Cardiac fibroblast (primary cell): ENCODE results near the gene RAE1.
A peak's percentile ranks its signal among the peaks of the same experiment; 100 is the strongest.

ENCODE experiments used
- DNase-seq, 2 donors: peaks; one replicate each; pipeline versions ENCODE4 v3.0.0 to v3.0.0-alpha.2; 2010; ENCODE audit warnings: low read depth in 2 of 2
- H3K4me3 ChIP-seq, 2 donors: replicated peaks in 1 of 2; 1 replicate in 1 of 2; 2 replicates in 1 of 2; pipeline ENCODE4 v1.5.1; 2011; ENCODE audit warnings: low read depth in 2 of 2, low read length in 2 of 2, mild to moderate bottlenecking in 2 of 2, moderate library complexity in 1 of 2
- TF ChIP-seq, protein P1 (sequence below): IDR thresholded peaks from one replicate; pipeline ENCODE4 v1.5.1; 2011; ENCODE audit warnings: low read depth, mild to moderate bottlenecking, low read length, inconsistent platforms

RAE1 gene

DNA sequence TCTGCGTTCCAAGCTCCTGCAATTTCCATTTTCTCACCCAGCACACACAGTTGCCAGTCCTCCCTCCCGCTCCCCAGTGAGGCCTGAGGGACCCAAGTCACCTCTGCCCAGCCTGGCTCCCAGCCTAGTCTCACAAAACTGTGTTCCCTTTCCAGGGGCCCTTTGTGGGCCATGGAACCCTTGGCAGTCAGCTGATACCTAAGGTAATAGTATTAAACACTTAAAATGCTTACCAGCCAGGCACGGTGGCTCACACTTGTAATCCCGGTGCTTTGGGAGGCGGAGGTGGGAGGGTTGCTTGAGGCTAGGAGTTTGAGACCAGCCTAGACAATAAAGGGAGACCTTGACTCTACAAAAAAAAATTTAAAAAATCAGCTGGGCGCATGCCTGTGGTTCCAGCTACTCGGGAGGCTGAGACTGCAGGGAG lies 36.9 kb downstream of the RAE1 start:
- TF ChIP-seq, protein P1, sequence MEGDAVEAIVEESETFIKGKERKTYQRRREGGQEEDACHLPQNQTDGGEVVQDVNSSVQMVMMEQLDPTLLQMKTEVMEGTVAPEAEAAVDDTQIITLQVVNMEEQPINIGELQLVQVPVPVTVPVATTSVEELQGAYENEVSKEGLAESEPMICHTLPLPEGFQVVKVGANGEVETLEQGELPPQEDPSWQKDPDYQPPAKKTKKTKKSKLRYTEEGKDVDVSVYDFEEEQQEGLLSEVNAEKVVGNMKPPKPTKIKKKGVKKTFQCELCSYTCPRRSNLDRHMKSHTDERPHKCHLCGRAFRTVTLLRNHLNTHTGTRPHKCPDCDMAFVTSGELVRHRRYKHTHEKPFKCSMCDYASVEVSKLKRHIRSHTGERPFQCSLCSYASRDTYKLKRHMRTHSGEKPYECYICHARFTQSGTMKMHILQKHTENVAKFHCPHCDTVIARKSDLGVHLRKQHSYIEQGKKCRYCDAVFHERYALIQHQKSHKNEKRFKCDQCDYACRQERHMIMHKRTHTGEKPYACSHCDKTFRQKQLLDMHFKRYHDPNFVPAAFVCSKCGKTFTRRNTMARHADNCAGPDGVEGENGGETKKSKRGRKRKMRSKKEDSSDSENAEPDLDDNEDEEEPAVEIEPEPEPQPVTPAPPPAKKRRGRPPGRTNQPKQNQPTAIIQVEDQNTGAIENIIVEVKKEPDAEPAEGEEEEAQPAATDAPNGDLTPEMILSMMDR: no peak
- DNase-seq: no peak
- H3K4me3 ChIP-seq: no peak overlapping the region

DNA sequence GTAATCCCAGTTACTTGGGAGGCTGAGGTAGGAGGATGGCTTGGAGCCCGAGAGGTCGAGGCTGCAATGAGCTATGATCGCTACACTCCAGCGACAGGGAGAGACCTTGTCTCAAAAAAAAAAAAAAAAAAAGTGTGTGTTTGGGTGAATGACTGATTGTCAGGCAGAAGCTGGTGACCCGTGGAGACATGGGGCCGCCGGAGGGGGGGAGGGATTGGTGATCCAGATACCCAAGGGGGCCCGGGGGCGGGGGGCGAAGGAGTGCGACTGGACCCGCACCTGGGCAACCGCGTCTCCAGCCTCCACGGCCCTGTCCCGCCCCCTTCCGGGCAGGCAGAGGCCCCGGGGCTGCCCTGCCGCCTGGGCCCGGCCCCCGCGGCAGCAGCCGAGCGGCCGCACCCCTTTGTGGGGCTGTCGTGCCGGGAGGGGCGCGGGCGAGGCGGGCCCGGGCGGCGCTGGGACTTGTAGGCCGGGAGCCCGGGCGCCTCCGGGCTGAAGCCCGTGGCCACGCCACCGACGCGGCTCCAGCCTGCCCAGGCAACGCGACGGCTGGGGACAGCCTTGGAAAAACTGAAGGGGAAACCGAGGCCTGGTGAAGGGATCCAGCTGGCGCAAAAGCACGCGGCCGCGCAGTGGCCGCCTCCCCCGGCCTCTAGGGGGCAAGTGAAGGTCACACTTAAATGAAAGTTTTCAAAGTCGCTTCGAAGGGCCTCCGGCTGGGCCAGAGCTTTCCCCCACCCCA lies 38.1 kb downstream of the RAE1 start:
- H3K4me3 ChIP-seq: no peak overlapping the region
- DNase-seq: peak; percentile 56 to 79
- TF ChIP-seq, protein P1: peak; percentile 17

DNA sequence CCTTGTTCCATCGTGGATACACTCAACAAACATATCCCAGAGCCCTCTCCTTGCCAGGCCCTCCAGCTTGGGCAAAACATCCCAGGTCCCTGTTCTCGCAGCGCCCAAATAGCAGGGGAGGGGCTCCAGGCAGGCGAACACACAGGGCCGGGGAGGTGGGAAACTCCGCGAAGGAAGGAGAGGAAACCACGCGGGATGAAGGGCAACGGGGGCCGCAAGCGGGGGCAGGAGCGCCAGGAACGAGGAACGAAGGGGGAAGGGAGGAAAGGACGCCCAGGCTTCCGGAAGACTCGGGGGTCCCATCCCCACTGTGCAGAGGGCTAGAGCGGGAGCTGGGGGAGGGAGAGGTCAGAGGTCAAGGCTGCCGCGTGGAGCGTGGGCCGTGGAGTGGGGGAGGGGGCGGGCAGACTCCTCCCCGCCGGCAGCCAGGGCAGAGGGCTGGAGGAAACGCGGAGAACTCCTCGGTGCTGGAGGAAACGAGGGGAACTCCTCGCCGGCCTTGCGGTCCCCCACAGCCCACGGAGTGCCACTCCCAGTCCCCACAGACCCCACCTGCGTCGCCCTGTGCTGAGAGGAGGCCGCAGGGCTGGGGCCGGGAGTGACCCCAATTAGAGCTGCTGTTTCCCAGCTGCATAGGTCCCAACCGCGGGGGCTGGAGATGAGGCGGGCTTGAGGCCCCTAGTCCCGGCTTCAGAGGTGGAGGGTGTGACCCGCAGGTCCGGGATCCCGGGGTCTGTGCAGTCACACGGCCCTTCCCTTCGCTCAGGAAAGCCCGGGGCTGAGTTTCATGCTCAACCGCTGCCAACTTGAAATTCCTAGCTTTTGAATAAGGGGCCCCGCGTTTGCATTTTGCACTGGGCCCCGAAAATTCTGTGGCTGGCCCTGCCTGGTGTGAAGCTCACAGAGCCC lies 38.9 kb downstream of the RAE1 start:
- TF ChIP-seq, protein P1: no peak
- no peak for DNase-seq
- no peak overlapping the region for H3K4me3 ChIP-seq

DNA sequence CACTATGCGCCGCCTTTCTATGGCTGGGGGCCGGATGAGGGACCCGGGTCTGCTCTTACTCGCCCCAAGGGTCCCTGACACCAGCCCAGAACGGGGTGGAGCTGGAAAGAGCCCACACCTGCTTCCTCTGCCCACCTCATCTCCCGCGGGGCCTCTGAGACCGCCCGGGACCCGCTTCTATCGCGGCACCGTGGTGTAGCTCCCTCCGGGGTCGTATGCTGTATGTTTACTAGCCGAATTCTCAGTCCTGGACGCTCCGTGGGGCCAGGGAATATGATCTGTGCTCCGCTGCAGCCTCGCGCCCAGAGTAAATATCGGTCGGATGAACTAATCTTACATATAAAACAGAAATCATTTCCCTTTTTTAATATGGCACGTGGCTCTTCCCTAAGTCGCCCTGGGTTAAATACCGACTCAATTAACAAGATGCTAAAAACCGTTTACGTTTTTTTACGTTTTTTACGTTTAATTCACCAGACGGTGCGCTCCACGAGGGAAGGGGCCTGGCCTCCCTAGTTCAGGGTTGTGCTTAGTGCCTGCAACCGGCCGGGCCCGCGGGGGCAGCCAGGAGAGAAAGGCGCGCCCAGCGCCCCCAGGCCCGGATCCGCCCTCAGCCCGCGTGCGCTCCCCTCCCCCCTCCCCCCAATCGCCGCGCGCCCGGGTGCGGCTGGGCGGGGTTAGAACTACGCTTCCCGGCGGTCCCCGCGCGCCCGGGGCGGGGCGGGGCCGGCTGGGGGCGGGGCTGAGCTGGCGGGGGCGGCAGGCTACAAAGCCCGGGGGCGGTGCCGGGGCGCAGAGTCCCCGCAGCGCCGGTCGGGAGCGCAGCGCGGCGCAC lies 39.8 kb downstream of the RAE1 start, which contains the start of gene RBM38:
Gene RBM38 (plus strand): TSS at position 793 of the 835 bp plus-strand sequence. CDS start 186 bp downstream, outside the sequence.
- peak within 1 kb of the TSS; percentile 67 to 68 for H3K4me3 ChIP-seq
- TF ChIP-seq, protein P1: no peak
- DNase-seq: peak; percentile 58 to 72

DNA sequence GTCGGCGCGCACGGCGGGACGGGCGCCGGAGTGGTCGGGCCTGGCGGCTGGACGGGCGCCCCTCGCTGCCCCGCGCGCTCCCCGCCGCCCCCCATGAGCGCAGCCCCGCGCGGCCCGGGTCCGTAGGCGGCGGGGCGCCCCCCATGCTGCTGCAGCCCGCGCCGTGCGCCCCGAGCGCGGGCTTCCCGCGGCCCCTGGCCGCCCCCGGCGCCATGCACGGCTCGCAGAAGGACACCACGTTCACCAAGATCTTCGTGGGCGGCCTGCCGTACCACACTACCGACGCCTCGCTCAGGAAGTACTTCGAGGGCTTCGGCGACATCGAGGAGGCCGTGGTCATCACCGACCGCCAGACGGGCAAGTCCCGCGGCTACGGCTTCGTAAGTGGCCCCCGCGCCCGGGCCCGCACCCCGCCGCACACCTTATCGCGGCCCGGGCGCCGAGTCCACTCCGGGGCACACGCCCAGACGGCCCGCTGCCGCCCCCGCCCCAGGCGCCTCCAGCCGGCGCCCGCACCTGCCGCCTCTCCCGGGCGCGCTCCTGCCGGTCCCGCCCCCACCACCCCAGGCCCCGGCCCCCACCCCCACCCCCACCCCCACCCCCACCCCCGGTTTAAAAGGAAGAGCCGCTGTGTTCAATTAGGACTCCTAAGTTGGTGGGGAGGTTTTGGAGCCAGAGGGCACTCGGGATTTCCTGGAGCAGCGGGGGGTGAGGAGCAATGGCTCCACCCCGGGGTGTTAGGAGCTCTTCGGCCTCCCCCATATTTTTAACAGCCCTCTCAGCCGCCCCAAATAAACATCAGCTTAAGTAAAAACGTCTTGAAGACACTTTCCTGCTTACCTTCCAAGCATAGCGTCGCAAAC lies 40.6 kb downstream of the RAE1 start:
- DNase-seq: peak in 1 of 2 donors; percentile 15
- H3K4me3 ChIP-seq: peak overlapping the region; percentile 67 to 68
- TF ChIP-seq, protein P1: no peak
